ENCODE measurements around the gene HES6. TPM values are rescaled to one million over a fixed set of nuclear protein-coding genes. Genes with fewer than 3 reads are reported as not detected.
A peak's percentile ranks its signal among the peaks of the same experiment; 100 is the strongest.

The HES6 gene
- total and polyA plus RNA-seq, 10 of the 15 experiments (the other 5 are each of a cell fraction or from before 2014, with no cell fraction given): 0.11 to 1.7 (median 0.83) TPM

DNA sequence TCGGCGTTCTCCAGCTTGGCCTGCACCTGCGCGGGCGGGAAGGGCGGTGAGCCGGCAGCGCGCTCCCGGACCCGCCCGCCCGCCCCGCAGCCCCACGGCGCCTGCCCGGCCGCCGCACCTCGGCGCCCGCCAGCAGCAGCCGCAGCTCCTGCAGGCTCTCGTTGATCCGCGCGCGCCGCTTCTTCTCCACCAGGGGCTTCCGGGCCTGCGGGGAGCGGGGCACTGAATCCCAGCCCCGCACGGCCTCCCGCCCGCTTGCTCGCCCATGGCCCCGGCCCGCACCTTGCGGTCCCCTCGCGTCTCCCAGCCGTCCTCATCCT is 335 bp downstream of the HES6 start (continued):
- TF ChIP-seq, protein P1, sequence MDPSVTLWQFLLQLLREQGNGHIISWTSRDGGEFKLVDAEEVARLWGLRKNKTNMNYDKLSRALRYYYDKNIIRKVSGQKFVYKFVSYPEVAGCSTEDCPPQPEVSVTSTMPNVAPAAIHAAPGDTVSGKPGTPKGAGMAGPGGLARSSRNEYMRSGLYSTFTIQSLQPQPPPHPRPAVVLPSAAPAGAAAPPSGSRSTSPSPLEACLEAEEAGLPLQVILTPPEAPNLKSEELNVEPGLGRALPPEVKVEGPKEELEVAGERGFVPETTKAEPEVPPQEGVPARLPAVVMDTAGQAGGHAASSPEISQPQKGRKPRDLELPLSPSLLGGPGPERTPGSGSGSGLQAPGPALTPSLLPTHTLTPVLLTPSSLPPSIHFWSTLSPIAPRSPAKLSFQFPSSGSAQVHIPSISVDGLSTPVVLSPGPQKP (IDR thresholded peaks at IDR 0.05; ENCODE audit: low read depth, low read length): no peak

DNA sequence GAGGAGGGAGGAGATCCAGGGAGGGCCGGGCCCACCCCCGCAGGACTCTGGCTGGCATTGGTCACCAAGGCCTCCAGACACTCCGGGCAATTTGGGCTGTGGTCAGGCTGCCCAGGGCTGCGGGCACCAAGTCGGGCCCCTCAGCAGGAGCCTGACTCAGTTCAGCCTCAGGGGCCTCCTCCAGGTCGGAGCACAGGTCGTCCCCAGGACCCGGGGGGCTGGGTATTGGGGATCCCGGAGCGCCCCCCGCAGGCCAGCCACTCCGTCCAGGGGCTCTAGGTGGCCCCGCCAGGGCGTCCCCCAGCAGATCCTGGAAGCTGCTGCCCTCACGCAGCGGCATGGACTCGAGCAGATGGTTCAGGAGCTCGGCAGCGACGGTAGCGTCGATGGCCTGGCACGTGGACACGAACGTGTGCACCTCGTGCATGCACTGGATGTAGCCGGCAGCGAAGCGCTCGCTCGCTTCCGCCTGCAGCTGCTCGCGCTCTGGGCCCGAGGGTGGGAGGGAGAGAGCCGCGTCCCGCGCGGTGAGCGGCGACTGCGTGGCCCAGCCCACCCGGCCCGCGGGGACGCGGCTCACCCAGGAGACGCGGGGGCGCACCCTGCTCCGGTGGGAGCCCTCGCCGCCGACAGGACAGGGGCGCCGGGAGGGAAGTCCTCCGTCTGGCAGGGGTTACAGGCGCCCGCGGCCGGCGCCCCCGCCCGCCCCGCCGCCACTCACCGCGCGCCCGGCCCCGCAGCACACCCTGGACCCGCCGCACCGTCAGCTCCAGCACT is 884 bp downstream of the HES6 start:
- Histone ChIP-seq H3K79me2 (ENCODE audit: control insufficient read depth, insufficient read depth, low read length) (no peaks in the 10 kb centered on the region), H3K27me3 (replicated peaks in 1 of 2; ENCODE audit: control insufficient read depth in 2 of 2, insufficient read depth in 2 of 2, low read length in 1 of 2) (peaks cover 0 to 8% of the 10 kb centered on the region in 2 experiments; a peak in 3 of 4 replicates), H3K9ac (ENCODE audit: control insufficient read depth, insufficient read depth, low read length) (no peak overlapping the region), H3K9me3 (replicated peaks; ENCODE audit: control insufficient read depth, insufficient read depth, low read length) (no peaks in the 10 kb centered on the region), H3K27ac (ENCODE audit: control insufficient read depth, insufficient read depth) (no peak overlapping the region), H3K4me2 (ENCODE audit: control insufficient read depth, insufficient read depth) (peak overlapping the region; percentile 42; the same call in 1 of the 2 replicates), H4K20me1 (ENCODE audit: control insufficient read depth, insufficient read depth) (no peaks in the 10 kb centered on the region), H3K36me3 (ENCODE audit: control insufficient read depth in 2 of 2, insufficient read depth in 2 of 2, low read length in 1 of 2) (no peaks in the 10 kb centered on the region), H2AFZ (ENCODE audit: control insufficient read depth, low read depth, low read length) (no peak overlapping the region), H3K4me1 (ENCODE audit: control insufficient read depth, insufficient read depth, low read length) (0 out of 2 replicates have a peak, but pooled peaks cover 3% of the 10 kb centered on the region), H3K4me3 (no peak overlapping the region)
- ChIA-PET SMC1A (ENCODE audit: uncharacterized antibody, unreplicated experiment) (no interaction called here), POLR2A (interaction anchor here (0.6 kb wide), 1 partner anchor 454 kb away, joined by 3 read pairs; no protein-coding TSS in a partner anchor), RAD21 (ENCODE audit: unreplicated experiment) (no interaction called here), CTCF (no interaction called here)
- DNase-seq (ENCODE audit: low read depth, low spot score) (no peak), ATAC-seq (no peak), FAIRE-seq (no peak)
- in situ Hi-C loops (cut with MboI): no loop called here
- BruUV-seq (replicated peaks): no TSS peak
- intact Hi-C loops (cut with micrococcal nuclease; ENCODE audit: unreplicated experiment): no loop called here
- 64% methylated on average over 50 of the region's 75 CpGs for WGBS (ENCODE audit: insufficient coverage, insufficient replicate concordance, low lambda C conversion rate, missing lambda C conversion rate)
- TF ChIP-seq NR2C1 (IDR thresholded peaks at IDR 0.05) (no peak), SUZ12 (IDR thresholded peaks at IDR 0.05; ENCODE audit: unreplicated experiment) (peak; percentile 10), NBN (IDR thresholded peaks at IDR 0.05) (no peak)

All from GM12878 (cell line).